Heart left ventricle (tissue), 16 donors: ENCODE results near the gene PRICKLE2. TPM values are rescaled to one million over a fixed set of nuclear protein-coding genes. Genes with fewer than 3 reads are reported as not detected.
A peak's percentile ranks its signal among the peaks of the same experiment; 100 is the strongest.

Source experiments
- ATAC-seq, 4 donors: fragments of 200-7000 bp; cut with Tn5 transposase; one replicate each; pipeline ENCODE4 v1.9.1; 2020 to 2022; ENCODE audit warnings: moderate library complexity in 4 of 4, mild to moderate bottlenecking in 3 of 4, moderate number of reproducible peaks in 1 of 4
- DNase-seq, 5 donors: peaks; one replicate each; pipeline ENCODE4 v3.0.0-alpha.2; 2020
- H3K27ac ChIP-seq, 12 donors: fragments of 200-600 bp; sonication (generic) in 4 of 12; one replicate each; pipeline versions ENCODE4 v1.5.0 to v1.8.0; 2016 to 2022; ENCODE audit warnings: mild to moderate bottlenecking in 2 of 12
- H3K27me3 ChIP-seq, 9 donors: fragments of 200-600 bp; sonication (generic) in 2 of 9; one replicate each; pipeline versions ENCODE4 v1.5.1 to v1.8.0; 2016 to 2022; ENCODE audit warnings: mild to moderate bottlenecking in 3 of 9
- H3K36me3 ChIP-seq, 9 donors: fragments of 200-600 bp; sonication (generic) in 2 of 9; one replicate each; pipeline versions ENCODE4 v1.5.0 to v1.8.0; 2018 to 2022; ENCODE audit warnings: mild to moderate bottlenecking in 2 of 9
- H3K4me1 ChIP-seq, 12 donors: fragments of 200-600 bp; sonication (generic) in 4 of 12; one replicate each; pipeline versions ENCODE4 v1.5.0 to v1.8.0; 2016 to 2022; ENCODE audit warnings: mild to moderate bottlenecking in 3 of 12
- H3K4me3 ChIP-seq, 12 donors: fragments of 200-600 bp; sonication (generic) in 4 of 12; one replicate each; pipeline versions ENCODE4 v1.5.0 to v1.8.0; 2017 to 2022; ENCODE audit warnings: mild to moderate bottlenecking in 9 of 12, moderate library complexity in 4 of 12
- H3K9me3 ChIP-seq, 12 donors: fragments of 200-600 bp; sonication (generic) in 4 of 12; one replicate each; pipeline versions ENCODE4 v1.5.0 to v1.8.0; 2016 to 2022; ENCODE audit warnings: mild to moderate bottlenecking in 1 of 12
- POLR2A ChIP-seq, 2 donors: fragments of 450-650 bp; IDR thresholded peaks; one replicate each; pipeline ENCODE4 v1.6.1; 2017; ENCODE audit warnings: antibody characterized with exemption in 2 of 2, mild to moderate bottlenecking in 2 of 2, moderate library complexity in 2 of 2
- WGBS, 4 donors: extraction: QIAGEN DNeasy Blood & Tissue Kit in 2 of 4; methylation state at CpG; one replicate each; pipeline versions ENCODE4 v1.1.5 to v1.1.7; 2013 to 2018; 5-methylcytosine and 5-hydroxymethylcytosine counted together
- intact Hi-C, 10 donors: fragments of 100-400 bp; cut with DNase I; formaldehyde crosslinking; loops; one replicate each; pipeline versions ENCODE4 v1.11.1 to v1.14.2; 2022
- polyA plus RNA-seq, 2 donors: library from polyadenylated mRNA; stranded (reverse); fragments of 200-250 nt; gene quantifications; one replicate each; pipeline ENCODE4 v1.2.3, GENCODE V29; 2013
- total RNA-seq, 9 donors: library from RNA; depleted of rRNA in 2 of 9; stranded (reverse); fragments of >200 nt in 2 of 9; fragmentation: NEBNext Ultra II Directional in 3 of 9; extraction: Animal tissue kit (Norgen Biotek cat#: 25700) in 3 of 9; gene quantifications; one replicate each; pipeline versions ENCODE4 v1.1.0 to v1.2.4, GENCODE V29; 2016 to 2023
- TF ChIP-seq, protein P1 (sequence below), 12 donors: fragments of 200-600 bp; sonication (generic) in 4 of 12; IDR thresholded peaks; one replicate each; pipeline versions ENCODE4 v1.5.0 to v1.8.0; 2018 to 2022; ENCODE audit warnings: antibody characterized with exemption in 12 of 12, mild to moderate bottlenecking in 5 of 12
- donor health status: ischemic (EF 13 %, LVEDD 7.1; RV severe dilation, severe dysfunction).
- donor health status: healthy with polysubstance abuse.
- donor health status: DM: no; HTN: yes; CAD: no.
- donor health status: DM: no; HTN: no; CAD: no.
- donor health status: ischemic (EF 25% LVEDD 6.9; RV normal size, moderate dysfunction).
- donor health status: ischemic (EF 25% LVEDD 5.7; RV mildly dilated, moderate dysfunction).
- donor health status: healthy.
- donor health status: DM: yes; HTN: yes; CAD: no.
- donor health status: ischemic (EF 35%, LVEDD 5.7; RV mildly dilated, moderate dysfunction).
- donor health status: nonischemic (EF 11% LVEDD 7.7; RV severe dilation, severe dysfunction).
- donor health status: DM: yes; HTN: yes; CAD: no.
- donor health status: PGD.
- donor health status: ischemic (EF 29% LVEDD 5.4; RV normal size, mild dysfunction).
- donor health status: nonischemic (EF 23%, LVEDD 6.1; RV moderate dilation, normal function).

Gene PRICKLE2
- total and polyA plus RNA-seq, 11 donors, result 1.5 to 15.2 (median 7.3) TPM

DNA sequence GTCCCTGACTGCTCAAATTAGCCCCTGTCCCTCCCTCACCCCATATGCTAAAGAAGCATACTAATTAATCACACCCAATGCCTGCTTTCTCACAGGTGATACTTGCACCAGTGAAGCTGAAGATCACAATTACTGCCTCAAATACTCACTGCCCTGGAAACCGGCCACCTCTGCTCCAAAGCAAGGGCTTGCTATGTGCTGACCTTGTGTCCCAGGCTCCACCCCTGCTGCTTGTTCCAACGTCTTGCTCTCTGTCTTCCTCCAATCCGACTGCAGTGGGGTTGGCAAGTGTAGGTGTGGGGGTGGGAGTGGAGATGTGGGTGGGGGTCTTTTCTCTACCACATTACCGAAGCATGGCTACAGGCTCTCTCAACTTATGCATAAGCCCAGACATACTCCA is 146.3 kb downstream of the PRICKLE2 start:
- H3K27me3 ChIP-seq, result no peaks in the 10 kb centered on the region
- no peak for ATAC-seq
- no peaks in the 10 kb centered on the region for H3K36me3 ChIP-seq
- no peak overlapping the region for H3K27ac ChIP-seq
- intact Hi-C loops, result no loop called here
- TF ChIP-seq, protein P1, sequence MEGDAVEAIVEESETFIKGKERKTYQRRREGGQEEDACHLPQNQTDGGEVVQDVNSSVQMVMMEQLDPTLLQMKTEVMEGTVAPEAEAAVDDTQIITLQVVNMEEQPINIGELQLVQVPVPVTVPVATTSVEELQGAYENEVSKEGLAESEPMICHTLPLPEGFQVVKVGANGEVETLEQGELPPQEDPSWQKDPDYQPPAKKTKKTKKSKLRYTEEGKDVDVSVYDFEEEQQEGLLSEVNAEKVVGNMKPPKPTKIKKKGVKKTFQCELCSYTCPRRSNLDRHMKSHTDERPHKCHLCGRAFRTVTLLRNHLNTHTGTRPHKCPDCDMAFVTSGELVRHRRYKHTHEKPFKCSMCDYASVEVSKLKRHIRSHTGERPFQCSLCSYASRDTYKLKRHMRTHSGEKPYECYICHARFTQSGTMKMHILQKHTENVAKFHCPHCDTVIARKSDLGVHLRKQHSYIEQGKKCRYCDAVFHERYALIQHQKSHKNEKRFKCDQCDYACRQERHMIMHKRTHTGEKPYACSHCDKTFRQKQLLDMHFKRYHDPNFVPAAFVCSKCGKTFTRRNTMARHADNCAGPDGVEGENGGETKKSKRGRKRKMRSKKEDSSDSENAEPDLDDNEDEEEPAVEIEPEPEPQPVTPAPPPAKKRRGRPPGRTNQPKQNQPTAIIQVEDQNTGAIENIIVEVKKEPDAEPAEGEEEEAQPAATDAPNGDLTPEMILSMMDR (IDR thresholded peaks at IDR 0.05), result no peak
- no peak for TF ChIP-seq POLR2A (IDR thresholded peaks at IDR 0.05)
- 51 to 75% (median 64%) methylated on average over 3 to 4 of the region's 4 CpGs for WGBS, 4 donors
- peaks cover 0 to 2% (median 0%) of the 10 kb centered on the region in 12 donors for H3K4me1 ChIP-seq
- no peaks in the 10 kb centered on the region for H3K9me3 ChIP-seq
- H3K4me3 ChIP-seq, result no peak overlapping the region
- no peak for DNase-seq

GRCh38 chr3:64074895-64075679 is 150.2 kb downstream of the PRICKLE2 start:
- H3K36me3 ChIP-seq, result no peaks in the 10 kb centered on the region
- H3K4me1 ChIP-seq, result peaks cover 0 to 11% (median 0%) of the 10 kb centered on the region in 12 donors
- TF ChIP-seq, protein P1 (IDR thresholded peaks at IDR 0.05), result no peak
- no peak for TF ChIP-seq POLR2A (IDR thresholded peaks at IDR 0.05)
- DNase-seq, result no peak
- no peaks in the 10 kb centered on the region for H3K9me3 ChIP-seq
- WGBS, 4 donors, result 93 to 97% (median 95%) methylated on average over 6 of the region's 6 CpGs
- H3K27me3 ChIP-seq, result no peaks in the 10 kb centered on the region
- no peak overlapping the region for H3K4me3 ChIP-seq
- no peak overlapping the region for H3K27ac ChIP-seq
- ATAC-seq, result no peak
- intact Hi-C loops, result no loop called here

GRCh38 chr3:64074060-64074459 is 151.2 kb downstream of the PRICKLE2 start:
- 42 to 71% (median 65%) methylated on average over 3 of the region's 3 CpGs for WGBS, 4 donors
- peaks cover 0 to 11% (median 0%) of the 10 kb centered on the region in 12 donors for H3K4me1 ChIP-seq
- DNase-seq (no peak), ATAC-seq (peak in 1 of 4 donors; percentile 48)
- no peak overlapping the region for H3K4me3 ChIP-seq
- no peaks in the 10 kb centered on the region for H3K36me3 ChIP-seq
- TF ChIP-seq, protein P1 (IDR thresholded peaks at IDR 0.05), result no peak
- no peak for TF ChIP-seq POLR2A (IDR thresholded peaks at IDR 0.05)
- H3K27me3 ChIP-seq, result no peaks in the 10 kb centered on the region
- no peaks in the 10 kb centered on the region for H3K9me3 ChIP-seq
- intact Hi-C loops, result no loop called here
- H3K27ac ChIP-seq, result no peak overlapping the region

DNA sequence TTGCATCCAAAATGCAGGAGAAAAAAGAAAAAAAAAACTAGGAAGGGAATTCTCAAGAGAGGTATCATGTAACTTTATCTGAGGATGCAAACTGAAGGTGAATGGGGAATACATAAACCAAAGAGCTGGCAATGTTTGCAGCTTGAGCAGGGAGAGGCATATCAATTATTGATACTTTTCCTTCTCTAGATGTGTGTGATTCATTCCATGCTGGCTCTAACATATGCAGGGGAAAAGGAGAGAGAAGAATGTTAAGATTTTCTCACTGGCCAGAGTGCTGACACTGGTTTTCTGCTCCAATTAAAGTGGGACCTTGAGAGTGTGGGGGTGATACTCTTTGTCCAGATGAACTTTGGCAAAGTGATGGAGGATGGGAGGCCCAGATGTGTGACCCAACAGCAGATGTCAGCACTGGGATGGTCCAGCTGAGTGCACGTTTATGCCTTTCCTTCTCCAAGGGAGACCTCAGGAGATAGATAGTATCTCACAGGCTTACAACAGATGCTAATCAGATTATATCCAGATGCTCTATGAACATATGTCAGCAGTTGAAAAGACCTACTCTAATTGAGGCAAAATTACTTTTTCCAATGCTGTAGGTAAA is 152.0 kb downstream of the PRICKLE2 start:
- intact Hi-C loops, result no loop called here
- ATAC-seq, result peak in 3 of 4 donors; percentile 10 to 44 (median 26)
- no peaks in the 10 kb centered on the region for H3K36me3 ChIP-seq
- H3K27me3 ChIP-seq, result no peaks in the 10 kb centered on the region
- TF ChIP-seq POLR2A (IDR thresholded peaks at IDR 0.05), result no peak
- TF ChIP-seq, protein P1 (IDR thresholded peaks at IDR 0.05), result peak in 4 of 12 donors; percentile 9 to 24 (median 20)
- WGBS, 4 donors, result 8 to 27% (median 21%) methylated on average over 1 of the region's 1 CpG
- H3K4me3 ChIP-seq, result no peak overlapping the region
- no peaks in the 10 kb centered on the region for H3K9me3 ChIP-seq
- peaks cover 0 to 12% (median under 1%) of the 10 kb centered on the region in 12 donors for H3K4me1 ChIP-seq
- no peak overlapping the region for H3K27ac ChIP-seq
- DNase-seq, result no peak
